ENCODE data around the gene HOTAIR. TPM values are rescaled to one million over a fixed set of nuclear protein-coding genes. Genes with fewer than 3 reads are reported as not detected.

Gene HOTAIR
- polyA plus RNA-seq, 2 of the 4 experiments (the other 2 are of a cell fraction) = 0.67 to 0.71 TPM

- TF ChIP-seq, protein P1, sequence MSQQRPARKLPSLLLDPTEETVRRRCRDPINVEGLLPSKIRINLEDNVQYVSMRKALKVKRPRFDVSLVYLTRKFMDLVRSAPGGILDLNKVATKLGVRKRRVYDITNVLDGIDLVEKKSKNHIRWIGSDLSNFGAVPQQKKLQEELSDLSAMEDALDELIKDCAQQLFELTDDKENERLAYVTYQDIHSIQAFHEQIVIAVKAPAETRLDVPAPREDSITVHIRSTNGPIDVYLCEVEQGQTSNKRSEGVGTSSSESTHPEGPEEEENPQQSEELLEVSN (IDR thresholded peaks at IDR 0.05; ENCODE audit: borderline replicate concordance, low read depth) = no peak
- TF ChIP-seq ZSCAN20 (CRISPR knock-in tag; IDR thresholded peaks at IDR 0.05) (no peak), TFCP2L1 (CRISPR knock-in tag; IDR thresholded peaks at IDR 0.05) (no peak), SREBF2 (IDR thresholded peaks at IDR 0.05) (no peak), HOXA7 (CRISPR knock-in tag; IDR thresholded peaks at IDR 0.05) (no peak), ELK1 (IDR thresholded peaks at IDR 0.05; ENCODE audit: low read depth, low read length) (no peak), MYC (IDR thresholded peaks at IDR 0.05; ENCODE audit: borderline replicate concordance, low read length) (no peak), MAZ (IDR thresholded peaks at IDR 0.05; ENCODE audit: borderline replicate concordance, low read depth, low read length) (no peak), ESRRA (IDR thresholded peaks at IDR 0.05; ENCODE audit: borderline replicate concordance, low read length) (no peak)
- TF ChIP-seq, protein P2, sequence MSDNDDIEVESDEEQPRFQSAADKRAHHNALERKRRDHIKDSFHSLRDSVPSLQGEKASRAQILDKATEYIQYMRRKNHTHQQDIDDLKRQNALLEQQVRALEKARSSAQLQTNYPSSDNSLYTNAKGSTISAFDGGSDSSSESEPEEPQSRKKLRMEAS (IDR thresholded peaks at IDR 0.05) = no peak
Measured at GRCh38 chr12:53980802-53981496, 6.2 kb upstream of the HOTAIR start (continued).

GRCh38 chr12:53980104-53980801 is 5.5 kb upstream of the HOTAIR start:
- ChIA-PET CTCF (interaction anchor here (1.4 to 1.6 kb wide), 2 partner anchors 228 to 230 kb away, joined by 3 to 5 read pairs; no protein-coding TSS in a partner anchor), POLR2A (no interaction called here)
- TF ChIP-seq MYC (IDR thresholded peaks at IDR 0.05; ENCODE audit: borderline replicate concordance, low read length) = no peak
- TF ChIP-seq RCOR1 (IDR thresholded peaks at IDR 0.05; ENCODE audit: low read depth, low read length) = no peak
- TF ChIP-seq ZNF302 (CRISPR knock-in tag; IDR thresholded peaks at IDR 0.05) = no peak
- TF ChIP-seq MAZ (IDR thresholded peaks at IDR 0.05; ENCODE audit: borderline replicate concordance, low read depth, low read length) = no peak
- TF ChIP-seq TP53 (CRISPR knock-in tag; IDR thresholded peaks at IDR 0.05) = no peak
- TF ChIP-seq PHF8 (IDR thresholded peaks at IDR 0.05; ENCODE audit: borderline replicate concordance, low read depth) = no peak
- TF ChIP-seq BHLHE40 (IDR thresholded peaks at IDR 0.05; ENCODE audit: low read depth, low read length) = no peak
- TF ChIP-seq HOXB5 (CRISPR knock-in tag; IDR thresholded peaks at IDR 0.05) = no peak
- TF ChIP-seq ESRRA (IDR thresholded peaks at IDR 0.05; ENCODE audit: borderline replicate concordance, low read length) = no peak
- no peak for DNase-seq (ENCODE audit: low read depth in 1 of 2, low spot score in 1 of 2)
- Histone ChIP-seq H3K9me3 (no peaks in the 10 kb centered on the region), H3K4me3 (no peak overlapping the region), H3K4me2 (no peak overlapping the region), H3K27ac (no peak overlapping the region), H3K4me1 (peaks cover 27% of the 10 kb centered on the region)
- 94% methylated on average over 7 of the region's 7 CpGs for WGBS (ENCODE audit: missing lambda C conversion rate)
- ATAC-seq = no peak
- no peak for FAIRE-seq

- peak in 1 of 2 experiments; percentile 43; a peak in 3 of 6 replicates for ATAC-seq
- TF ChIP-seq BHLHE40 (IDR thresholded peaks at IDR 0.05; ENCODE audit: low read depth, low read length) (peak; percentile 27; the same call in 1 of the 2 replicates), EHMT2 (IDR thresholded peaks at IDR 0.05; ENCODE audit: low read depth) (no peak), RNF2 (IDR thresholded peaks at IDR 0.05; ENCODE audit: borderline replicate concordance, low read depth) (no peak), FOSL2 (IDR thresholded peaks at IDR 0.05) (no peak), FOSL2 (CRISPR knock-in tag; IDR thresholded peaks at IDR 0.05) (no peak), NFE2L2 (conservative IDR thresholded peaks at IDR 0.05; ENCODE audit: low read length) (no peak)
- POLR2A ChIA-PET = no interaction called here
- H3K9me3 ChIP-seq = no peaks in the 10 kb centered on the region
- no peak overlapping the region for H3K4me3 ChIP-seq
- H3K4me1 ChIP-seq = peaks cover 27% of the 10 kb centered on the region
- peak overlapping the region; percentile 17 to 33; a peak in 3 of 6 replicates for H3K27ac ChIP-seq
- 42% methylated on average over 15 of the region's 15 CpGs for WGBS (ENCODE audit: missing lambda C conversion rate)
- no peak for FAIRE-seq
- CTCF ChIA-PET = interaction anchor here (0.7 to 1.0 kb wide), 2 partner anchors 20 to 191 kb away, joined by 3 read pairs; no protein-coding TSS in a partner anchor
- peak in 1 of 2 experiments; percentile 62 for DNase-seq (ENCODE audit: low read depth in 1 of 2, low spot score in 1 of 2)
- peak overlapping the region; percentile 53 for H3K4me2 ChIP-seq
Measured at GRCh38 chr12:53978477-53979356, 4.0 kb upstream of the HOTAIR start.

Data from A549 (cell line).